Measurements from ENCODE around the gene IL15RA.

Gene IL15RA

GRCh38 chr10:5902511-5903274, 74.7 kb downstream of the IL15RA start:
- Histone ChIP-seq H3K4me3 (ENCODE audit: insufficient read depth, low read length, poor library complexity, severe bottlenecking) (no peak overlapping the region), H3K36me3 (ENCODE audit: low read length) (no peaks in the 10 kb centered on the region), H3K27me3 (ENCODE audit: low read length) (no peaks in the 10 kb centered on the region), H3F3A (ENCODE audit: insufficient read depth) (no peaks in the 10 kb centered on the region), H3K9me2 (replicated peaks; ENCODE audit: insufficient read depth, low read length) (no peaks in the 10 kb centered on the region), H4K20me1 (ENCODE audit: low read depth, low read length) (no peaks in the 10 kb centered on the region), H3K9me3 (ENCODE audit: insufficient read depth, low read length) (no peaks in the 10 kb centered on the region), H3K79me2 (ENCODE audit: insufficient read depth, low read length) (0 out of 2 replicates have a peak, but pooled peaks cover 8% of the 10 kb centered on the region), H3K27ac (ENCODE audit: low read depth, low read length) (no peak overlapping the region), H3K9ac (ENCODE audit: low read length) (no peak overlapping the region), H2AFZ (ENCODE audit: low read depth, low read length, severe bottlenecking) (no peak overlapping the region), H3K4me2 (ENCODE audit: low read depth, low read length, poor library complexity, severe bottlenecking) (no peak overlapping the region)
- TF ChIP-seq CTCF (IDR thresholded peaks at IDR 0.05; ENCODE audit: insufficient read depth, low read length, poor library complexity, severe bottlenecking), result no peak
- TF ChIP-seq EZH2phosphoT487 (conservative IDR thresholded peaks at IDR 0.05; ENCODE audit: low read length), result no peak
